Middle frontal gyrus (tissue), 1 donor: ENCODE results near the gene MYL5.
A peak's percentile ranks its signal among the peaks of the same experiment; 100 is the strongest.
"Not testable (repeated sequence)": the region's sequence is repeated elsewhere in the genome, so short reads cannot be mapped to it uniquely, and the experiment has no call there.

ENCODE experiments used
- DNase-seq: peaks from one replicate; pipeline ENCODE4 v3.0.0-alpha.2; 2015; ENCODE audit warnings: low spot score; ENCODE audit errors: extremely low spot score

Gene MYL5

DNA sequence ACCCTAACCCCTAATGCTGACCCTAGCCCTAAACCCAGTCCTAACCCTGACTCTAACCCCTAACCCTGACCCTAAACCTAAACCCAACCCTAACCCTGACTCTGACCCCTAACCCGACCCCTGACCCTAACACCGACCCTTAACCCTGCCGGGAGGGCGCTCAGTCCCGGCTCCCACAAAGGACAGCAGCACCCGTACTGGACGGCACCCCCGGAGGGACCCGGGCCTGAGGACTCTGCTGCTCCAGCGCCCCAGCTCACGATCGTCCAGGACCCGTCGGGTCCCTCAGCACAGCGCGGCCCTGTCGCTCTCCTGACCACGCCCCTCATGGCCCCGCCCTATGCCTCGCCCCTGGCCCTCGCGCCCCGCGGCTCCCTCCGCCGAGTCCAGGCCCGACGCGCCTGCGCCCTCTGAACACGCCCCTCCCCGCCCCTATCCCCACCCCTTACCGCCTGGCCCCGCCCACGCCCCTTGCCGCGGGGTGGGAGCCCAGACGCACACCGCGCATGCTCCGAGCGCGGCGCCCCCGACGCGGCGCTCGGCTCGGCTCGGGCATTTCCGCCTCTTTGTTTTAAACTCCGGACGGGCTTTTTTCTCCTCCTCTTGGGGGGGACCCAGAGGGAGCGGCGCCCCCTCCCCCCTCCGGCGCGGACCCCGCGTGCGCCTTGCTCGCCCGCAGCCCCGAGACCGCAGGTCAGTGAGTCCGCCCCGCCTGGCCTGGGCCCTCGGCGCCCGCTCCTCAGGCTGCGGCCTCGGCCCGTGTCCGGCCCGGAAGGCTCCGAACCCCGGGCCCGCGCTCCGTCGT, 31.1 kb downstream of the MYL5 start, which contains the start of gene PCGF3:
PCGF3 (plus strand) TSS at position 555 of the 805 bp plus-strand sequence. CDS start 27,849 bp downstream, outside the sequence.
- DNase-seq, result peak; percentile 88

DNA sequence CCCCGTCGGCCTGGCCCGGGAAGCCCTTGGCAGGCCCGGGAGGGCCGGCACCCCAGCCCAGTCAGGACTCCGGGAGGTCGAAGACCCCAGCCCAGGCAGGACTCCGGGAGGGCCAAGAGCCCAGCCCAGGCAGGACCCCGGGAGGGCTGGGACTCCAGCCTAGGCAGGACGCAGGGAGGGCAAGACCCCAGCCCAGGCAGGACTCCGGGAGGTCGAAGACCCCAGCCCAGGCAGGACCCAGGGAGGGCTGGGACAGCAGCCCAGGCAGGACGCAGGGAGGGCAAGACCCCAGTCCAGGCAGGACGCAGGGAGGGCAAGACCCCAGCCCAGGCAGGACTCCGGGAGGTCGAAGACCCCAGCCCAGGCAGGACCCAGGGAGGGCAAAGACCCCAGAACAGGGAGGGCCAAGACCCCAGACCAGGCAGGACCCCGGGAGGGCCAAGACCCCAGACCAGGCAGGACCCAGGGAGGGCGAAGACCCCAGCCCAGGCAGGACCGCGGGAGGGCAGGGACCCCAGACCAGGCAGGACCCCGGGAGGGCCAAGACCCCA, 31.8 kb downstream of the MYL5 start:
- not testable (repeated sequence) for DNase-seq

DNA sequence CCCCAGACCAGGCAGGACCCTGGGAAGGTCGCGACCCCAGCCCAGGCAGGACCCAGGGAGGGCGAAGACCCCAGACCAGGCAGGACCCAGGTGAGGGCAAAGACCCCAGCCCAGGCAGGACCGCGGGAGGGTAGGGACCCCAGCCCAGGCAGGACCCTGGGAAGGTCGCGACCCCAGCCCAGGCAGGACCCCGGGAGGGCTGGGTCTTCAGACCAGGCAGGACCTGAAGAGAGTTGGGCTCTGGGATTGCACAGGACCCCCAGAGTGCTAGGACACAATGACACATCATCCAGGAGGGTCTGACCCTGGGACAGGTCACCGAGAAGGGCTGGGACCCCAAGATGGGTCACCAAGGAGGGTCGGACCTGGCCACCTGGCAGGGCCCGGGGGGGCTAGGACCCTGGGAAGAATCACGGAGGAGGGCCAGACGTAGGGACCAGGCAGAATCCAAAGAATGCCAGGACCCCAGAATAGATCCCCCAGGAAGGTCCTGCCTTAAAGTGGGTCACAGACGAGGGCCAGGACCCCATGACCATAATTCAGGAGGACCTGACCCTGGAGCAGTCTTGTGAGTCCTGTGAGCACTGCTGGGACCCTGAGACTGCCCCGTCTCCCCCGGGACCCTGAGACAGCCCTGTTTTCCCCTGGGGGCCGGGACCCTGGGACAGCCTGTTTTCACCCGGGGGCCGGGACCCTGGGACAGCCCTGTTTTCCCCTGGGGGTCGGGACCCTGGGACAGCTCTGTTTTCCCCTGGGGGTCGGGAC, 32.7 kb downstream of the MYL5 start:
- DNase-seq, result no peak

GRCh38 chr4:707929-708630, 33.7 kb downstream of the MYL5 start:
- no peak for DNase-seq

- DNase-seq, result no peak
Observed at GRCh38 chr4:708631-708933, 34.2 kb downstream of the MYL5 start.

- no peak for DNase-seq
Observed at GRCh38 chr4:709348-709747, 35.0 kb downstream of the MYL5 start.

- no peak for DNase-seq
Observed at GRCh38 chr4:710116-710515, 35.8 kb downstream of the MYL5 start.

GRCh38 chr4:710916-711315, 36.6 kb downstream of the MYL5 start:
- DNase-seq, result no peak

GRCh38 chr4:712093-712492, 37.8 kb downstream of the MYL5 start:
- no peak for DNase-seq

- no peak for DNase-seq
Observed at GRCh38 chr4:712916-713632, 38.7 kb downstream of the MYL5 start.

DNA sequence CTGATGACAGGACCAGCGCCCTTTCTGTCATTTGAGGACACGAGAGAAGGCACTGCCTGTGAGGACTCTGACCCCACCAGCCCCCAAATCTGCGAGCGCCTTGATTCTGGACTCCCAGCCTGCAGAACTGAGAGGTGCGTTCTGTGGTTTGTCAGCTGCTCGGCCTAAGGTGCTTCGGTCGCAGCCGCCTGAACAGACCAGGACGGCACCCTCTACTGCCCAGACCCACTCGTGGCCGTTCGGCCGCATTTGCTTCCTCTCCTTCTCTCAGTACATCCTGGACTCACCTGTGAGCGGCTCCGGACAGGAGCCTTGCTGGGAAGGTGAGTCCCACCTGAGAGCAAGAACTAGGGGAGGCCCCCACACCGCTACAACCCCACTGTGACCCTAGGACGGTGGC, 39.7 kb downstream of the MYL5 start:
- DNase-seq, result no peak

- DNase-seq, result no peak
Observed at GRCh38 chr4:717601-718320, 43.4 kb downstream of the MYL5 start.

GRCh38 chr4:718460-718859, 44.1 kb downstream of the MYL5 start:
- DNase-seq, result no peak

GRCh38 chr4:720111-720860, 45.9 kb downstream of the MYL5 start:
- no peak for DNase-seq

DNA sequence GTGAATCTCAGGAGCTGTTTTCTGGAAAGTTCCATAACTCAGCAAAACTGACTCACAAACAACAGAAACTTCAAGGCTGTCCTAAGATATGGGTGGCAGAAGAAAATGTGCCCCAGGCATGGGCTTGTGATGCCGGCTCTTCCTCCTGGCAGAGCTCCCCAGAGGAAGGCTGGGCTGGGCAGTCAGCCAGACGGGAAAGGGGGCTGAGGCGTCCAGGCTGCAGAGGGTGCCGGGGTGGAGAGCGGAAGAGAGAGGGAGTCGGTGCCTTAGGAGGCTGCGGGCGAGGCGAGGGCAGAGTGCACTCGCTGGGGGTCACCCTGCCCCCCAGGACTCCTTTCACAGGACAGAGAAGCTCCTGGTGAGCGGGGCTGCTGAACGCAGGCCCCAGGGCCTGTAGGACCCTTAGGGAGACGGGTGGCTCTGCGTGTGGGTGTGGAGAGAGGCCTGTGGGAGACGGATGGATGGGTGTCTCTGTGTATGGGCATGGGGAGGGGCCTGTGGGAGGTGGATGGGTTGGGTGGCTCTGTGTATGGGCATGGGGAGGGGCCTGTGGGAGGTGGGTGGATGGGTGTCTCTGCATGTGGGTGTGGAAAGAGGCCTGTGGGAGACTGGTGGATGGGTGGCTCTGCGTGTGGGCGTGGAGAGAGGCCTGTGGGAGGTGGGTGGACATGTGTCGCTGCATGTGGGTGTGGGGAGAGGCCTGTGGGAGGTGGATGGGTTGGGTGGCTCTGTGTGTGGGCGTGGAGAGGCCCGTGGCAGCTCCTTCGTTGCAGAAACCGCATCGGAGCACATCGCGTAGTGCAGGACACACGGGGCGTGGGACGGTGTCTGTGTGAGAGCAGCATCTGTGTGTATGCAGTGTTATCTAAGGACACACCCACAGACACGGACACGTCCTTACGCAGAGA, 47.2 kb downstream of the MYL5 start:
- DNase-seq, result no peak

DNA sequence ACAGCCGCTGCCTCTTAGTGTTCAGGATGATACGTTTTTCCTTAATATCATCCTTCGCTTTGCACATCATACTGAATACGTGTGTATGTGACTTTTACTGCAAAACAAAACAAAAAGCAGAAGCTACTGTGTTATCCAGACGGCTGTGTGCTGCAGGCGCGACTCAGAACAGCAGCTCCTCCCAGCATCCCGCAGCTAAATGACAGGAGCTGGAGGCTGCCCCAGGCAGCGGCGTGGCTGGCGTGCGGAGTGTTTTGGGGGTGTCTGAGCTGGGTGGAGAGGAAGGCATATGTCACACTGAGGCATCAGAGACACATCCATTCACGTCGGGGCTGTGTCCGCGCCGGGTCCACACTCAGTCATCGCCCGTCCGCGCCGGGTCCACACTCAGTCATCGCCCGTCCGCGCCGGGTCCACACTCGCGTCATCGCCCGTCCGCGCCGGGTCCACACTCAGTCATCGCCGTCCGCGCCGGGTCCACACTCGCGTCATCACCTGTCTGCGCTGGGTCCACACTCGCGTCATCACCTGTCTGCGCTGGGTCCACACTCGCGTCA, 47.9 kb downstream of the MYL5 start:
- DNase-seq, result no peak

GRCh38 chr4:722851-723360, 48.6 kb downstream of the MYL5 start:
- DNase-seq, result no peak
